IPS-20b (cell line): ENCODE measurements around the gene GNAZ.
"Not testable (repeated sequence)": the region's sequence is repeated elsewhere in the genome, so short reads cannot be mapped to it uniquely, and the experiment has no call there.

ENCODE experiments used
- H3K27ac ChIP-seq: one replicate; pipeline ENCODE4 v1.5.1; 2013; ENCODE audit warnings: low read length
- H3K27me3 ChIP-seq: 2 replicates; pipeline ENCODE4 v1.6.1; 2013; ENCODE audit warnings: mild to moderate bottlenecking, low read length, inconsistent platforms; ENCODE audit not compliant: insufficient read depth
- H3K36me3 ChIP-seq: 2 replicates; pipeline ENCODE4 v1.6.1; 2013; ENCODE audit warnings: low read depth, mild to moderate bottlenecking, inconsistent platforms, low read length, moderate library complexity; ENCODE audit not compliant: insufficient read depth
- H3K4me1 ChIP-seq: 2 replicates; pipeline ENCODE4 v1.6.1; 2013; ENCODE audit warnings: mild to moderate bottlenecking, control low read depth, inconsistent platforms, low read length, moderate library complexity; ENCODE audit not compliant: insufficient read depth
- H3K4me3 ChIP-seq: 2 replicates; pipeline ENCODE4 v1.5.1; 2013; ENCODE audit warnings: mild to moderate bottlenecking, low read length, inconsistent platforms
- H3K9ac ChIP-seq: 2 replicates; pipeline ENCODE4 v1.6.1; 2013; ENCODE audit warnings: low read depth, mild to moderate bottlenecking, inconsistent platforms, low read length, moderate library complexity
- H3K9me3 ChIP-seq: 2 replicates; pipeline ENCODE4 v1.6.1; 2013; ENCODE audit warnings: mild to moderate bottlenecking, low read depth, low read length, inconsistent platforms; ENCODE audit not compliant: insufficient read depth

The GNAZ gene

GRCh38 chr22:23047265-23047664 is 23.1 kb upstream of the GNAZ start:
- H3K4me1 ChIP-seq: peaks cover 11% of the 10 kb centered on the region; the same call in 1 of the 2 replicates
- no peaks in the 10 kb centered on the region for H3K27me3 ChIP-seq
- no peak overlapping the region for H3K9ac ChIP-seq
- H3K36me3 ChIP-seq: no peaks in the 10 kb centered on the region
- H3K4me3 ChIP-seq: no peak overlapping the region
- H3K27ac ChIP-seq: no peak overlapping the region
- peaks cover 12% of the 10 kb centered on the region; the same call in 1 of the 2 replicates for H3K9me3 ChIP-seq

GRCh38 chr22:23047742-23048141 is 22.6 kb upstream of the GNAZ start:
- Histone ChIP-seq H3K9me3 (peaks cover 12% of the 10 kb centered on the region; the same call in 1 of the 2 replicates), H3K27me3 (no peaks in the 10 kb centered on the region), H3K36me3 (no peaks in the 10 kb centered on the region), H3K9ac (no peak overlapping the region), H3K4me3 (no peak overlapping the region), H3K27ac (no peak overlapping the region), H3K4me1 (peaks cover 11% of the 10 kb centered on the region; the same call in 1 of the 2 replicates)

- H3K36me3 ChIP-seq, H3K4me3 ChIP-seq, H3K4me1 ChIP-seq, H3K27ac ChIP-seq, H3K27me3 ChIP-seq, H3K9ac ChIP-seq: not testable (repeated sequence)
- H3K9me3 ChIP-seq: peaks cover 12% of the 10 kb centered on the region; the same call in 1 of the 2 replicates
These were observed 19.8 kb upstream of the GNAZ start for GRCh38 chr22:23050546-23050945.

- Histone ChIP-seq H3K4me3 (no peak overlapping the region), H3K9me3 (no peaks in the 10 kb centered on the region), H3K36me3 (no peaks in the 10 kb centered on the region), H3K9ac (no peak overlapping the region), H3K27ac (no peak overlapping the region), H3K4me1 (no peaks in the 10 kb centered on the region), H3K27me3 (peaks cover 5% of the 10 kb centered on the region)
These were observed 17.1 kb upstream of the GNAZ start for GRCh38 chr22:23053051-23053707.

- no peaks in the 10 kb centered on the region for H3K36me3 ChIP-seq
- no peaks in the 10 kb centered on the region for H3K4me1 ChIP-seq
- no peak overlapping the region for H3K9ac ChIP-seq
- peaks cover 5% of the 10 kb centered on the region for H3K27me3 ChIP-seq
- no peak overlapping the region for H3K4me3 ChIP-seq
- H3K27ac ChIP-seq: no peak overlapping the region
- H3K9me3 ChIP-seq: no peaks in the 10 kb centered on the region
These were observed 16.3 kb upstream of the GNAZ start for GRCh38 chr22:23053912-23054530.

- Histone ChIP-seq H3K27ac (no peak overlapping the region), H3K9ac (no peak overlapping the region), H3K4me1 (no peaks in the 10 kb centered on the region), H3K9me3 (no peaks in the 10 kb centered on the region), H3K27me3 (peaks cover 5% of the 10 kb centered on the region), H3K4me3 (no peak overlapping the region), H3K36me3 (no peaks in the 10 kb centered on the region)
These were observed 15.6 kb upstream of the GNAZ start for GRCh38 chr22:23054531-23055257.

- no peaks in the 10 kb centered on the region for H3K36me3 ChIP-seq
- H3K27me3 ChIP-seq: peaks cover 5% of the 10 kb centered on the region
- no peak overlapping the region for H3K9ac ChIP-seq
- no peaks in the 10 kb centered on the region for H3K9me3 ChIP-seq
- no peaks in the 10 kb centered on the region for H3K4me1 ChIP-seq
- H3K4me3 ChIP-seq: no peak overlapping the region
- H3K27ac ChIP-seq: no peak overlapping the region
These were observed 14.7 kb upstream of the GNAZ start for GRCh38 chr22:23055449-23056179.

GRCh38 chr22:23057331-23057730 is 13.0 kb upstream of the GNAZ start:
- Histone ChIP-seq H3K9ac (no peak overlapping the region), H3K36me3 (no peaks in the 10 kb centered on the region), H3K4me1 (no peaks in the 10 kb centered on the region), H3K4me3 (no peak overlapping the region), H3K9me3 (no peaks in the 10 kb centered on the region), H3K27ac (no peak overlapping the region), H3K27me3 (peaks cover 5% of the 10 kb centered on the region)

- Histone ChIP-seq H3K27me3 (peaks cover 4% of the 10 kb centered on the region), H3K4me3 (no peak overlapping the region), H3K36me3 (no peaks in the 10 kb centered on the region), H3K9ac (no peak overlapping the region), H3K27ac (no peak overlapping the region), H3K4me1 (no peaks in the 10 kb centered on the region), H3K9me3 (no peaks in the 10 kb centered on the region)
These were observed 12.3 kb upstream of the GNAZ start for GRCh38 chr22:23058063-23058462.

GRCh38 chr22:23058481-23059283 is 11.6 kb upstream of the GNAZ start:
- H3K9ac ChIP-seq: no peak overlapping the region
- no peaks in the 10 kb centered on the region for H3K27me3 ChIP-seq
- H3K4me1 ChIP-seq: no peaks in the 10 kb centered on the region
- no peak overlapping the region for H3K4me3 ChIP-seq
- no peaks in the 10 kb centered on the region for H3K9me3 ChIP-seq
- no peaks in the 10 kb centered on the region for H3K36me3 ChIP-seq
- H3K27ac ChIP-seq: no peak overlapping the region
